ENCODE results near the gene PLA2G15.

GRCh38 chr16:68264128-68265077 is 19.2 kb downstream of the PLA2G15 start, which contains the start of gene SLC7A6:
- TF ChIP-seq CTCF (conservative IDR thresholded peaks at IDR 0.05; ENCODE audit: low read depth in 2 of 2) (peak in 1 of 2 experiments; percentile 73; a peak in 2 of 4 replicates), POLR2AphosphoS5 (IDR thresholded peaks at IDR 0.05; ENCODE audit: low read depth) (no peak; the same call in none of the 2 replicates), REST (IDR thresholded peaks at IDR 0.05; ENCODE audit: unreplicated experiment) (no peak), EZH2 (IDR thresholded peaks at IDR 0.05; ENCODE audit: low read depth, unreplicated experiment) (no peak), EZH2phosphoT487 (IDR thresholded peaks at IDR 0.05; ENCODE audit: unreplicated experiment) (no peak), CREB1 (CRISPR knock-in tag; IDR thresholded peaks at IDR 0.05; ENCODE audit: low read depth) (peak; percentile 66; the same call in 1 of the 2 replicates), JUNB (IDR thresholded peaks at IDR 0.05; ENCODE audit: unreplicated experiment) (no peak), STAT1 (IDR thresholded peaks at IDR 0.05; ENCODE audit: unreplicated experiment) (no peak), ZNF114 (CRISPR knock-in tag; IDR thresholded peaks at IDR 0.05) (no peak)

Measured in GM23338 (cell line).